DND-41 (cell line): ENCODE results near the gene CCDC14.
"Not testable (repeated sequence)": the region's sequence is repeated elsewhere in the genome, so short reads cannot be mapped to it uniquely, and the experiment has no call there.

Source experiments
- EZH2 ChIP-seq: IDR thresholded peaks from 3 replicates; pipeline ENCODE4 v1.6.1; 2012; ENCODE audit warnings: borderline replicate concordance, low read depth, mild to moderate bottlenecking, moderate library complexity, low read length, inconsistent platforms; ENCODE audit not compliant: severe bottlenecking
- TF ChIP-seq, protein P1 (sequence below): IDR thresholded peaks from 2 replicates; pipeline ENCODE4 v1.5.1; 2012; ENCODE audit warnings: borderline replicate concordance, low read length, moderate library complexity, mild to moderate bottlenecking; ENCODE audit not compliant: poor library complexity, severe bottlenecking; ENCODE audit errors: extremely low read depth

DNA sequence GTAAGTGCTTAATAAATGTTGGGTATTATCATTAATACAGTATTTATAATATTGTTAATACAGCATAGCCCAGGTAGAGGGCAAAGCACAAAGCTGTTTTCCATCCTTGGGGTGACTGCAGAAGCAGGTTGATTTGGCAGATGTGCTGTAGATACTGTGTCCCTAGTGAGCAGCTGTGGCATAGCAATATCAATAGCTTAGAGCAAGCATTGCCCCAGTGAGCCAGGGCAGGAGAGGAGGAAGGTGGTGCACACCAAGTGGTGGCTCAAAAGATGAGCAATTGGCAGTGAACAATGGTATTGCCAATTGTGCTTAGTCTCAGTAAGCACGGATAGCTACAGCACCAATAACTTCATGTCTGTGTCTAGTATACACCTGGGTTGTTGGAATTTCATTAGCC is 5.8 kb upstream of the CCDC14 start:
- TF ChIP-seq, protein P1, sequence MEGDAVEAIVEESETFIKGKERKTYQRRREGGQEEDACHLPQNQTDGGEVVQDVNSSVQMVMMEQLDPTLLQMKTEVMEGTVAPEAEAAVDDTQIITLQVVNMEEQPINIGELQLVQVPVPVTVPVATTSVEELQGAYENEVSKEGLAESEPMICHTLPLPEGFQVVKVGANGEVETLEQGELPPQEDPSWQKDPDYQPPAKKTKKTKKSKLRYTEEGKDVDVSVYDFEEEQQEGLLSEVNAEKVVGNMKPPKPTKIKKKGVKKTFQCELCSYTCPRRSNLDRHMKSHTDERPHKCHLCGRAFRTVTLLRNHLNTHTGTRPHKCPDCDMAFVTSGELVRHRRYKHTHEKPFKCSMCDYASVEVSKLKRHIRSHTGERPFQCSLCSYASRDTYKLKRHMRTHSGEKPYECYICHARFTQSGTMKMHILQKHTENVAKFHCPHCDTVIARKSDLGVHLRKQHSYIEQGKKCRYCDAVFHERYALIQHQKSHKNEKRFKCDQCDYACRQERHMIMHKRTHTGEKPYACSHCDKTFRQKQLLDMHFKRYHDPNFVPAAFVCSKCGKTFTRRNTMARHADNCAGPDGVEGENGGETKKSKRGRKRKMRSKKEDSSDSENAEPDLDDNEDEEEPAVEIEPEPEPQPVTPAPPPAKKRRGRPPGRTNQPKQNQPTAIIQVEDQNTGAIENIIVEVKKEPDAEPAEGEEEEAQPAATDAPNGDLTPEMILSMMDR = not testable (repeated sequence)
- TF ChIP-seq EZH2 = not testable (repeated sequence)
